LNCaP clone FGC (cell line): ENCODE measurements around the gene POPDC3.

ENCODE experiments used
- DNase-seq: peaks from one replicate; pipeline ENCODE4 v3.0.0-alpha.2; 2011; ENCODE audit warnings: low read depth
- H3K4me3 ChIP-seq: 2 replicates; pipeline ENCODE4 v1.5.1; 2011; ENCODE audit warnings: mild to moderate bottlenecking, low read depth, low read length, control low read depth
- TF ChIP-seq, protein P1 (sequence below): IDR thresholded peaks from 2 replicates; pipeline ENCODE4 v1.5.1; 2012; ENCODE audit warnings: mild to moderate bottlenecking; ENCODE audit not compliant: control insufficient read depth, insufficient read depth; ENCODE audit errors: extremely low read depth

The POPDC3 gene

GRCh38 chr6:105189026-105189820 lies 9.4 kb upstream of the POPDC3 start:
- TF ChIP-seq, protein P1, sequence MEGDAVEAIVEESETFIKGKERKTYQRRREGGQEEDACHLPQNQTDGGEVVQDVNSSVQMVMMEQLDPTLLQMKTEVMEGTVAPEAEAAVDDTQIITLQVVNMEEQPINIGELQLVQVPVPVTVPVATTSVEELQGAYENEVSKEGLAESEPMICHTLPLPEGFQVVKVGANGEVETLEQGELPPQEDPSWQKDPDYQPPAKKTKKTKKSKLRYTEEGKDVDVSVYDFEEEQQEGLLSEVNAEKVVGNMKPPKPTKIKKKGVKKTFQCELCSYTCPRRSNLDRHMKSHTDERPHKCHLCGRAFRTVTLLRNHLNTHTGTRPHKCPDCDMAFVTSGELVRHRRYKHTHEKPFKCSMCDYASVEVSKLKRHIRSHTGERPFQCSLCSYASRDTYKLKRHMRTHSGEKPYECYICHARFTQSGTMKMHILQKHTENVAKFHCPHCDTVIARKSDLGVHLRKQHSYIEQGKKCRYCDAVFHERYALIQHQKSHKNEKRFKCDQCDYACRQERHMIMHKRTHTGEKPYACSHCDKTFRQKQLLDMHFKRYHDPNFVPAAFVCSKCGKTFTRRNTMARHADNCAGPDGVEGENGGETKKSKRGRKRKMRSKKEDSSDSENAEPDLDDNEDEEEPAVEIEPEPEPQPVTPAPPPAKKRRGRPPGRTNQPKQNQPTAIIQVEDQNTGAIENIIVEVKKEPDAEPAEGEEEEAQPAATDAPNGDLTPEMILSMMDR, result no peak
- H3K4me3 ChIP-seq, result no peak overlapping the region
- no peak for DNase-seq

GRCh38 chr6:105188251-105188650 lies 8.4 kb upstream of the POPDC3 start:
- no peak for DNase-seq
- H3K4me3 ChIP-seq, result no peak overlapping the region
- TF ChIP-seq, protein P1, result no peak

DNA sequence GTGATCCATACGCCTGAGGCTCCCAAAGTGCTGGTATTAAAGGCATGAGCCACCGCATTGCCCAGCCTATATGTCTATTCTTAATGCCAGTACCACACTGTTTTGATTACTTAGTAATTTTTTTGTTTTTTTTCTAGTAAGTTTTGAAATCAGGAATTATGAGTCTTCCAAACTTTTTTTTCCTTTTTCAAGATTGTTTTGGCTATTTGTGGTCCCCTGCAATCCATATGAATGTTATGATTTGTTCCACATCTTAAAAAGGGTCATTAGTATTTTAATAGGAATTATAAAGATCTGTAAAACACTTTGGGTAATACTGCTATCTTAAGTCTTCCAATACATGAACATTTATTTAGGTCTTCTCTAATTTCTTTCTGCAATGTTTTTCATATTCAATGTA lies 6.8 kb upstream of the POPDC3 start:
- H3K4me3 ChIP-seq, result no peak overlapping the region
- DNase-seq, result no peak
- TF ChIP-seq, protein P1, result no peak

- TF ChIP-seq, protein P1, result no peak
- no peak for DNase-seq
- H3K4me3 ChIP-seq, result no peak overlapping the region
Measured at GRCh38 chr6:105184921-105185320, 5.1 kb upstream of the POPDC3 start.

GRCh38 chr6:105181981-105182515 lies 2.2 kb upstream of the POPDC3 start:
- DNase-seq, result no peak
- TF ChIP-seq, protein P1, result no peak
- H3K4me3 ChIP-seq, result no peak overlapping the region

GRCh38 chr6:105178636-105179035 lies 1.2 kb downstream of the POPDC3 start:
- no peak overlapping the region for H3K4me3 ChIP-seq
- TF ChIP-seq, protein P1, result no peak
- no peak for DNase-seq
